ENCODE data around the gene CCL28. TPM values are rescaled to one million over a fixed set of nuclear protein-coding genes. Genes with fewer than 3 reads are reported as not detected.

CCL28 gene
- total and polyA plus RNA-seq, 2 of the 13 experiments (the other 11 are each of a cell fraction or from before 2014, with no cell fraction given): 0.03 TPM; not detected in 1

DNA sequence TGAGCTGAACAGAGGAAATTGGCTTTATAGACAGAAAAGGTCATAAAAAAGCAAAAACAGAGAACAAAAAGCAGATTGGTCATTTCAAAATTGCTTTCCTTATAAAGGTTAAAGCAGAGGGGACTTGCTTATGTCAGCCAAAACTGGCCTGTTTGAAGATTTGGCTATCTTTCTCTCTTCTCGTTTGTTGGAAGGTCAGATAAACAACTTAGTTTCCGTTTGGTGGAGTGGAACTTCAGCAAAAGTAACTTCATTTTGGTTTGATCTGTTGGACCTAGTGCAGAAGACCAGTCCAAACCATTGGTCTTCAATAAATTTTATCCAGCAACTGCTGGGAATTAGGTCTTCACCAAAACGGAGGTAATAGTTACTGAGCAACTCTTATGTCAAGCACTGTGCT is 53.9 kb downstream of the CCL28 start:
- Histone ChIP-seq H3K4me1 (ENCODE audit: insufficient read depth, low read length) (peaks cover 14% of the 10 kb centered on the region), H3K9ac (ENCODE audit: insufficient read depth, low read depth, low read length) (no peak overlapping the region), H3K27me3 (ENCODE audit: control insufficient read depth in 1 of 2, insufficient read depth in 2 of 2, low read length in 2 of 2) (0 out of 5 replicates have a peak, but pooled peaks cover 0 to 3% of the 10 kb centered on the region in 2 experiments), H3K79me2 (ENCODE audit: insufficient read depth, low read length) (no peaks in the 10 kb centered on the region), H3K27ac (ENCODE audit: extremely low read length, insufficient read depth, low read length) (no peak overlapping the region), H2AFZ (ENCODE audit: low read length) (no peak overlapping the region), H3K9me3 (ENCODE audit: low read length) (peaks cover 8% of the 10 kb centered on the region; the same call in 1 of the 2 replicates), H3K36me3 (replicated peaks in 1 of 2; ENCODE audit: control insufficient read depth in 1 of 2, insufficient read depth in 2 of 2, low read length in 2 of 2) (no peaks in the 10 kb centered on the region), H3K4me3 (replicated peaks in 1 of 3; ENCODE audit: insufficient read depth in 1 of 3, low read depth in 2 of 3, low read length in 3 of 3) (no peak overlapping the region), H4K20me1 (ENCODE audit: insufficient read depth, low read length) (no peaks in the 10 kb centered on the region), H3K4me2 (ENCODE audit: low read depth, low read length) (no peak overlapping the region)
- no peak for ATAC-seq
- intact Hi-C loops (cut with micrococcal nuclease; ENCODE audit: unreplicated experiment): no loop called here
- POLR2A ChIA-PET: no interaction called here
- TF ChIP-seq, protein P1, sequence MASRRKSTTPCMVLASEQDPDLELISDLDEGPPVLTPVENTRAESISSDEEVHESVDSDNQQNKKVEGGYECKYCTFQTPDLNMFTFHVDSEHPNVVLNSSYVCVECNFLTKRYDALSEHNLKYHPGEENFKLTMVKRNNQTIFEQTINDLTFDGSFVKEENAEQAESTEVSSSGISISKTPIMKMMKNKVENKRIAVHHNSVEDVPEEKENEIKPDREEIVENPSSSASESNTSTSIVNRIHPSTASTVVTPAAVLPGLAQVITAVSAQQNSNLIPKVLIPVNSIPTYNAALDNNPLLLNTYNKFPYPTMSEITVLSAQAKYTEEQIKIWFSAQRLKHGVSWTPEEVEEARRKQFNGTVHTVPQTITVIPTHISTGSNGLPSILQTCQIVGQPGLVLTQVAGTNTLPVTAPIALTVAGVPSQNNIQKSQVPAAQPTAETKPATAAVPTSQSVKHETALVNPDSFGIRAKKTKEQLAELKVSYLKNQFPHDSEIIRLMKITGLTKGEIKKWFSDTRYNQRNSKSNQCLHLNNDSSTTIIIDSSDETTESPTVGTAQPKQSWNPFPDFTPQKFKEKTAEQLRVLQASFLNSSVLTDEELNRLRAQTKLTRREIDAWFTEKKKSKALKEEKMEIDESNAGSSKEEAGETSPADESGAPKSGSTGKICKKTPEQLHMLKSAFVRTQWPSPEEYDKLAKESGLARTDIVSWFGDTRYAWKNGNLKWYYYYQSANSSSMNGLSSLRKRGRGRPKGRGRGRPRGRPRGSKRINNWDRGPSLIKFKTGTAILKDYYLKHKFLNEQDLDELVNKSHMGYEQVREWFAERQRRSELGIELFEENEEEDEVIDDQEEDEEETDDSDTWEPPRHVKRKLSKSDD (CRISPR knock-in tag; IDR thresholded peaks at IDR 0.05; ENCODE audit: low read depth): no peak
- 18% methylated on average over 3 of the region's 3 CpGs for WGBS (ENCODE audit: low lambda C conversion rate)
- no peak for FAIRE-seq
- DNase-seq (ENCODE audit: low spot score): no peak
- in situ Hi-C loops (cut with HindIII; ENCODE audit: extremely low pct_ligation_motif_present, low pct_unique_long_range_greater_than_20kb): no loop called here
- CTCF ChIA-PET (ENCODE audit: low intra/inter-chr PET ratio, low total read pairs): no interaction called here
- no TSS peak for BruUV-seq (replicated peaks)

DNA sequence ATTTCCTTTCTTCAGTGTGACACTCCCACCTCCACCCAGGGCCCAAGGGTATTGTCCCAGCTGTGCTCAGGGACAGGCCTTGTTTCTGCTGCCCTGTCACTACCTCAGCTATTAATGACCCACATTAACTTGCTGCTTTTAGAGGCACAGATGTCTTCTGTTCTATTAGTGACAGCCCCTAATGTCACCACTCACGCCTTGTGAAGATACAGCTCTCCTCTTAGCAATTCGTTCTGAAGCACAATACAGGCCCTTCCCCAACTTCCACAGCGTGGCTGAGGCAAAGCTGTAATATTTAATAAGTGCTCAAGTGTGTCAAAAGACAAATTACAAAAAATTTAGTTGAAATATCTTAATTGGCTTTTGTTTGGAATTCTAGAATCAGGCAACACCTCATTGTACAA is 54.3 kb downstream of the CCL28 start:
- no TSS peak for BruUV-seq (replicated peaks)
- Histone ChIP-seq H4K20me1 (ENCODE audit: insufficient read depth, low read length) (no peaks in the 10 kb centered on the region), H3K27ac (ENCODE audit: extremely low read length, insufficient read depth, low read length) (no peak overlapping the region), H3K36me3 (replicated peaks in 1 of 2; ENCODE audit: control insufficient read depth in 1 of 2, insufficient read depth in 2 of 2, low read length in 2 of 2) (no peaks in the 10 kb centered on the region), H3K9me3 (ENCODE audit: low read length) (peaks cover 8% of the 10 kb centered on the region; the same call in 1 of the 2 replicates), H3K79me2 (ENCODE audit: insufficient read depth, low read length) (no peaks in the 10 kb centered on the region), H3K4me3 (replicated peaks in 1 of 3; ENCODE audit: insufficient read depth in 1 of 3, low read depth in 2 of 3, low read length in 3 of 3) (no peak overlapping the region), H3K9ac (ENCODE audit: insufficient read depth, low read depth, low read length) (no peak overlapping the region), H3K4me1 (ENCODE audit: insufficient read depth, low read length) (peaks cover 14% of the 10 kb centered on the region), H3K4me2 (ENCODE audit: low read depth, low read length) (no peak overlapping the region), H2AFZ (ENCODE audit: low read length) (no peak overlapping the region), H3K27me3 (ENCODE audit: control insufficient read depth in 1 of 2, insufficient read depth in 2 of 2, low read length in 2 of 2) (0 out of 5 replicates have a peak, but pooled peaks cover 0 to 3% of the 10 kb centered on the region in 2 experiments)
- DNase-seq (ENCODE audit: low spot score): no peak
- CTCF ChIA-PET (ENCODE audit: low intra/inter-chr PET ratio, low total read pairs): no interaction called here
- ATAC-seq: no peak
- intact Hi-C loops (cut with micrococcal nuclease; ENCODE audit: unreplicated experiment) (no loop called here), in situ Hi-C loops (cut with HindIII; ENCODE audit: extremely low pct_ligation_motif_present, low pct_unique_long_range_greater_than_20kb) (no loop called here)
- POLR2A ChIA-PET: no interaction called here
- FAIRE-seq: no peak
- WGBS (ENCODE audit: low lambda C conversion rate): 22% methylated on average over 3 of the region's 3 CpGs
- TF ChIP-seq, protein P2, sequence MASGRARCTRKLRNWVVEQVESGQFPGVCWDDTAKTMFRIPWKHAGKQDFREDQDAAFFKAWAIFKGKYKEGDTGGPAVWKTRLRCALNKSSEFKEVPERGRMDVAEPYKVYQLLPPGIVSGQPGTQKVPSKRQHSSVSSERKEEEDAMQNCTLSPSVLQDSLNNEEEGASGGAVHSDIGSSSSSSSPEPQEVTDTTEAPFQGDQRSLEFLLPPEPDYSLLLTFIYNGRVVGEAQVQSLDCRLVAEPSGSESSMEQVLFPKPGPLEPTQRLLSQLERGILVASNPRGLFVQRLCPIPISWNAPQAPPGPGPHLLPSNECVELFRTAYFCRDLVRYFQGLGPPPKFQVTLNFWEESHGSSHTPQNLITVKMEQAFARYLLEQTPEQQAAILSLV (CRISPR knock-in tag; IDR thresholded peaks at IDR 0.05; ENCODE audit: borderline replicate concordance): no peak
- TF ChIP-seq, protein P3, sequence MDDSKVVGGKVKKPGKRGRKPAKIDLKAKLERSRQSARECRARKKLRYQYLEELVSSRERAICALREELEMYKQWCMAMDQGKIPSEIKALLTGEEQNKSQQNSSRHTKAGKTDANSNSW (CRISPR knock-in tag; IDR thresholded peaks at IDR 0.05; ENCODE audit: borderline replicate concordance): no peak
- TF ChIP-seq ZNF274 (CRISPR knock-in tag; IDR thresholded peaks at IDR 0.05): no peak
- TF ChIP-seq, protein P4, sequence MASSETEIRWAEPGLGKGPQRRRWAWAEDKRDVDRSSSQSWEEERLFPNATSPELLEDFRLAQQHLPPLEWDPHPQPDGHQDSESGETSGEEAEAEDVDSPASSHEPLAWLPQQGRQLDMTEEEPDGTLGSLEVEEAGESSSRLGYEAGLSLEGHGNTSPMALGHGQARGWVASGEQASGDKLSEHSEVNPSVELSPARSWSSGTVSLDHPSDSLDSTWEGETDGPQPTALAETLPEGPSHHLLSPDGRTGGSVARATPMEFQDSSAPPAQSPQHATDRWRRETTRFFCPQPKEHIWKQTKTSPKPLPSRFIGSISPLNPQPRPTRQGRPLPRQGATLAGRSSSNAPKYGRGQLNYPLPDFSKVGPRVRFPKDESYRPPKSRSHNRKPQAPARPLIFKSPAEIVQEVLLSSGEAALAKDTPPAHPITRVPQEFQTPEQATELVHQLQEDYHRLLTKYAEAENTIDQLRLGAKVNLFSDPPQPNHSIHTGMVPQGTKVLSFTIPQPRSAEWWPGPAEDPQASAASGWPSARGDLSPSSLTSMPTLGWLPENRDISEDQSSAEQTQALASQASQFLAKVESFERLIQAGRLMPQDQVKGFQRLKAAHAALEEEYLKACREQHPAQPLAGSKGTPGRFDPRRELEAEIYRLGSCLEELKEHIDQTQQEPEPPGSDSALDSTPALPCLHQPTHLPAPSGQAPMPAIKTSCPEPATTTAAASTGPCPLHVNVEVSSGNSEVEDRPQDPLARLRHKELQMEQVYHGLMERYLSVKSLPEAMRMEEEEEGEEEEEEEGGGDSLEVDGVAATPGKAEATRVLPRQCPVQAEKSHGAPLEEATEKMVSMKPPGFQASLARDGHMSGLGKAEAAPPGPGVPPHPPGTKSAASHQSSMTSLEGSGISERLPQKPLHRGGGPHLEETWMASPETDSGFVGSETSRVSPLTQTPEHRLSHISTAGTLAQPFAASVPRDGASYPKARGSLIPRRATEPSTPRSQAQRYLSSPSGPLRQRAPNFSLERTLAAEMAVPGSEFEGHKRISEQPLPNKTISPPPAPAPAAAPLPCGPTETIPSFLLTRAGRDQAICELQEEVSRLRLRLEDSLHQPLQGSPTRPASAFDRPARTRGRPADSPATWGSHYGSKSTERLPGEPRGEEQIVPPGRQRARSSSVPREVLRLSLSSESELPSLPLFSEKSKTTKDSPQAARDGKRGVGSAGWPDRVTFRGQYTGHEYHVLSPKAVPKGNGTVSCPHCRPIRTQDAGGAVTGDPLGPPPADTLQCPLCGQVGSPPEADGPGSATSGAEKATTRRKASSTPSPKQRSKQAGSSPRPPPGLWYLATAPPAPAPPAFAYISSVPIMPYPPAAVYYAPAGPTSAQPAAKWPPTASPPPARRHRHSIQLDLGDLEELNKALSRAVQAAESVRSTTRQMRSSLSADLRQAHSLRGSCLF (CRISPR knock-in tag; IDR thresholded peaks at IDR 0.05; ENCODE audit: borderline replicate concordance): no peak
- TF ChIP-seq SMARCC2 (IDR thresholded peaks at IDR 0.05): no peak
- no peak for TF ChIP-seq ZNF383 (CRISPR knock-in tag; IDR thresholded peaks at IDR 0.05; ENCODE audit: borderline replicate concordance)

Data from HepG2 (cell line).